HepG2 (cell line): ENCODE data around the gene TMEM38A.

Source experiments
- AFF4 ChIP-seq: sonication (generic); formaldehyde crosslinking; IDR thresholded peaks from 2 replicates; pipeline ENCODE4 v1.4.0; 2020; ENCODE audit warnings: missing genetic modification reagents
- BORCS8-MEF2B ChIP-seq: sonication (generic); formaldehyde crosslinking; IDR thresholded peaks from 2 replicates; pipeline ENCODE4 v1.8.0; 2022; ENCODE audit warnings: mild to moderate bottlenecking, missing genetic modification reagents
- GLI4 ChIP-seq: sonication (generic); formaldehyde crosslinking; IDR thresholded peaks from 2 replicates; pipeline ENCODE4 v1.5.1; 2020; ENCODE audit warnings: missing genetic modification reagents, mild to moderate bottlenecking, moderate library complexity, borderline replicate concordance
- HNRNPUL1 ChIP-seq: fragments of 200-400 bp; formaldehyde crosslinking; IDR thresholded peaks from 2 replicates; pipeline ENCODE4 v1.6.1; 2017; ENCODE audit warnings: low read depth, mild to moderate bottlenecking, low read length, moderate library complexity
- MXI1 ChIP-seq: IDR thresholded peaks from 3 replicates; pipeline ENCODE4 v1.6.1; 2012; ENCODE audit warnings: low read depth, low read length, inconsistent platforms, borderline replicate concordance
- NFE2L2 ChIP-seq: fragments of 150-350 bp; IDR thresholded peaks from 2 replicates; pipeline ENCODE4 v1.6.1; 2014; ENCODE audit warnings: low read length
- NPAS2 ChIP-seq: sonication (generic); formaldehyde crosslinking; IDR thresholded peaks from 2 replicates; pipeline ENCODE4 v1.8.0; 2022; ENCODE audit warnings: mild to moderate bottlenecking, missing genetic modification reagents, borderline replicate concordance
- RELA ChIP-seq: sonication (generic); formaldehyde crosslinking; IDR thresholded peaks from 2 replicates; pipeline ENCODE4 v1.4.0; 2020; ENCODE audit warnings: missing genetic modification reagents
- TBX3 ChIP-seq: fragments of 450-650 bp; IDR thresholded peaks from 2 replicates; pipeline ENCODE4 v1.6.1; 2017; ENCODE audit warnings: antibody characterized with exemption, mild to moderate bottlenecking, inconsistent platforms, borderline replicate concordance
- TEAD2 ChIP-seq: sonication (generic); formaldehyde crosslinking; IDR thresholded peaks from 2 replicates; pipeline ENCODE4 v1.9.0; 2021; ENCODE audit warnings: missing genetic modification reagents
- ZNF670 ChIP-seq: sonication (generic); formaldehyde crosslinking; IDR thresholded peaks from 2 replicates; pipeline ENCODE4 v1.8.0; 2022; ENCODE audit warnings: mild to moderate bottlenecking, missing genetic modification reagents, borderline replicate concordance
- TF ChIP-seq, protein P1 (sequence below): sonication (generic); formaldehyde crosslinking; IDR thresholded peaks from 2 replicates; pipeline ENCODE4 v1.5.0; 2020; ENCODE audit warnings: mild to moderate bottlenecking, missing genetic modification reagents, moderate library complexity

DNA sequence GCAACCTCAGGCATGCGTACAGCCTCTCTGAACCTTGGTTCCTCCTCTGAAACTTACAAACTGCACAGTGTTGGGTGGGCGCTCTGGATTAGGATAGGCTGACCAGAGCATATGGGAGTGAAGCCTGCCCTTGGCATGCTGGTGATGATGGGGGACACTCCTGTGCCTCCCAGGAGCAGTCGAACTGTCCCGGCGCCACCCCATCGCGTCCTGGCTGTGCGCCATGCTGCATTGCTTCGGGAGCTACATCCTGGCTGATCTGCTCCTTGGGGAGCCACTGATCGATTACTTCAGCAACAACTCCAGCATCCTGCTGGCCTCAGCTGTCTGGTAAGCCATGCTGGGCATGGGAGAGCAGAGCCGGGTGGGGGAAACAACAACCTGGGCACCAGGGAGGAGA lies 18.9 kb downstream of the TMEM38A start:
- TF ChIP-seq GLI4 (CRISPR knock-in tag): no peak
- TF ChIP-seq MXI1: no peak
- no peak for TF ChIP-seq NFE2L2
- TF ChIP-seq ZNF670 (CRISPR knock-in tag): no peak
- no peak for TF ChIP-seq BORCS8-MEF2B (CRISPR knock-in tag)
- no peak for TF ChIP-seq RELA
- TF ChIP-seq, protein P1, sequence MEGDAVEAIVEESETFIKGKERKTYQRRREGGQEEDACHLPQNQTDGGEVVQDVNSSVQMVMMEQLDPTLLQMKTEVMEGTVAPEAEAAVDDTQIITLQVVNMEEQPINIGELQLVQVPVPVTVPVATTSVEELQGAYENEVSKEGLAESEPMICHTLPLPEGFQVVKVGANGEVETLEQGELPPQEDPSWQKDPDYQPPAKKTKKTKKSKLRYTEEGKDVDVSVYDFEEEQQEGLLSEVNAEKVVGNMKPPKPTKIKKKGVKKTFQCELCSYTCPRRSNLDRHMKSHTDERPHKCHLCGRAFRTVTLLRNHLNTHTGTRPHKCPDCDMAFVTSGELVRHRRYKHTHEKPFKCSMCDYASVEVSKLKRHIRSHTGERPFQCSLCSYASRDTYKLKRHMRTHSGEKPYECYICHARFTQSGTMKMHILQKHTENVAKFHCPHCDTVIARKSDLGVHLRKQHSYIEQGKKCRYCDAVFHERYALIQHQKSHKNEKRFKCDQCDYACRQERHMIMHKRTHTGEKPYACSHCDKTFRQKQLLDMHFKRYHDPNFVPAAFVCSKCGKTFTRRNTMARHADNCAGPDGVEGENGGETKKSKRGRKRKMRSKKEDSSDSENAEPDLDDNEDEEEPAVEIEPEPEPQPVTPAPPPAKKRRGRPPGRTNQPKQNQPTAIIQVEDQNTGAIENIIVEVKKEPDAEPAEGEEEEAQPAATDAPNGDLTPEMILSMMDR: no peak
- no peak for TF ChIP-seq TBX3
- no peak for TF ChIP-seq NPAS2 (CRISPR knock-in tag)
- TF ChIP-seq TEAD2 (CRISPR knock-in tag): no peak
- TF ChIP-seq AFF4: no peak
- no peak for TF ChIP-seq HNRNPUL1
